GM06990 (cell line): ENCODE data around the gene RAD50.

Experiments
- DNase-seq: peaks from one replicate; pipeline ENCODE4 v3.0.0-alpha.2; 2011; ENCODE audit not compliant: insufficient read length; ENCODE audit errors: extremely low read depth
- H3K27me3 ChIP-seq: replicated peaks from 2 replicates; pipeline ENCODE4 v1.6.0; 2011; ENCODE audit warnings: low read length; ENCODE audit not compliant: control insufficient read depth, insufficient read depth
- H3K36me3 ChIP-seq: 2 replicates; pipeline ENCODE4 v1.5.1; 2011; ENCODE audit warnings: low read length; ENCODE audit not compliant: control insufficient read depth, insufficient read depth
- H3K4me3 ChIP-seq: replicated peaks from 2 replicates; pipeline ENCODE4 v1.5.1; 2011; ENCODE audit warnings: low read depth, mild to moderate bottlenecking, control low read depth, low read length
- TF ChIP-seq, protein P1 (sequence below): IDR thresholded peaks from 2 replicates; pipeline ENCODE4 v1.5.1; 2011; ENCODE audit warnings: low read length, control low read depth, mild to moderate bottlenecking, inconsistent platforms; ENCODE audit not compliant: insufficient read depth, poor library complexity, severe bottlenecking

RAD50 gene

DNA sequence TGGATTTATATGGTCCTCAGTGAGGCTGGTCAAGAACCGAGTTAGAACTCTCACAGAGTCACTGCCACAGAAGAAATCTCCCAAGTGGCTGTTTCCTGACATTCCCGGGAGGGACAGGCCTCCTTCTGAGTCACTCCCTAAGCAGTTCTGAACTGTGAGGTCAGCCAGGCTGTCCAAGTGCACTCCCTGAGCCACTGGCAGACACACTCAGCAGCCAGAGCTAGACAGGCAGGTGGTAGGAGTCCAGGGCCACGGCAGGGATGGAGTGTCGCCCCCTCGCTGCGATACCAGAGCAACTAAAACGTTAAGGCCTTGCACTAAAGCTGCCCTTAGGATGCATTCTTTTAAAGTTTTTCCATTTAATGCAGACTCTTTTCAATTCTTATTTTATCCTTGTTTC is 120.4 kb downstream of the RAD50 start:
- Histone ChIP-seq H3K27me3 (no peaks in the 10 kb centered on the region), H3K4me3 (no peak overlapping the region), H3K36me3 (no peaks in the 10 kb centered on the region)
- TF ChIP-seq, protein P1, sequence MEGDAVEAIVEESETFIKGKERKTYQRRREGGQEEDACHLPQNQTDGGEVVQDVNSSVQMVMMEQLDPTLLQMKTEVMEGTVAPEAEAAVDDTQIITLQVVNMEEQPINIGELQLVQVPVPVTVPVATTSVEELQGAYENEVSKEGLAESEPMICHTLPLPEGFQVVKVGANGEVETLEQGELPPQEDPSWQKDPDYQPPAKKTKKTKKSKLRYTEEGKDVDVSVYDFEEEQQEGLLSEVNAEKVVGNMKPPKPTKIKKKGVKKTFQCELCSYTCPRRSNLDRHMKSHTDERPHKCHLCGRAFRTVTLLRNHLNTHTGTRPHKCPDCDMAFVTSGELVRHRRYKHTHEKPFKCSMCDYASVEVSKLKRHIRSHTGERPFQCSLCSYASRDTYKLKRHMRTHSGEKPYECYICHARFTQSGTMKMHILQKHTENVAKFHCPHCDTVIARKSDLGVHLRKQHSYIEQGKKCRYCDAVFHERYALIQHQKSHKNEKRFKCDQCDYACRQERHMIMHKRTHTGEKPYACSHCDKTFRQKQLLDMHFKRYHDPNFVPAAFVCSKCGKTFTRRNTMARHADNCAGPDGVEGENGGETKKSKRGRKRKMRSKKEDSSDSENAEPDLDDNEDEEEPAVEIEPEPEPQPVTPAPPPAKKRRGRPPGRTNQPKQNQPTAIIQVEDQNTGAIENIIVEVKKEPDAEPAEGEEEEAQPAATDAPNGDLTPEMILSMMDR: no peak
- no peak for DNase-seq

DNA sequence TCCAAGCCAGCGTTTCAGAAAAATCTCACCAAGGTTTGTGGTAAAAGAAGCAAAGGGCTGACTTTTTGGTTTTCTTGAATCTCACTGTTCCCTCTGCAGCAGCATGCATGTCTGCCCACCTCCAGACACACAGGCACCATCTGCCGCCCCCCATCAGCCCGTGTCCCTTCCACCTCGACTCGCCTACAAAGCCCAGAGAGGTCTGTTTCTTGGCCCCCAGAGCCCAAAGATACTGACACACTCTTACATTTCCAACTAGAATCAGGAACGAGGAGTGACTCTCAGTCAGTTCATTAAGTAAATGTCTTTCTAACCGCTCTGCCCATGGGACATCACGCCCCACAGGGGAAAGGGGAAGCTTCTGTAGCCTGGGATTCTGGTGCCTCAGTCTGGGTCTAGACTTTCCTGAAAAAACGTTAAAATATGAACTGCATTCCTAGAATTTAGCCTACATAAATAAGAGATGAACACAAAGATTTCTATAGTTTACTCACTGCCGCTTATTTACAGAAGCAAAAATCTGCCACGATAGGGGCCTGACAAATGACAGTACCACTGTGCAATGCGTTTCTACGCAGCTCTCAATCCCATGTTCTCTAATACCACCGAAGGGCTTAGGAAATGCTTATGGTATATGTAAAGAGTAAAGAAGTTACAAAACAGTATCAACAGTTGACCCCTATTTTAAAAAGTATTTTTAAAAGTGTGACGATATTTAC is 121.1 kb downstream of the RAD50 start:
- Histone ChIP-seq H3K4me3 (no peak overlapping the region), H3K36me3 (no peaks in the 10 kb centered on the region), H3K27me3 (no peaks in the 10 kb centered on the region)
- no peak for DNase-seq
- TF ChIP-seq, protein P1: no peak

DNA sequence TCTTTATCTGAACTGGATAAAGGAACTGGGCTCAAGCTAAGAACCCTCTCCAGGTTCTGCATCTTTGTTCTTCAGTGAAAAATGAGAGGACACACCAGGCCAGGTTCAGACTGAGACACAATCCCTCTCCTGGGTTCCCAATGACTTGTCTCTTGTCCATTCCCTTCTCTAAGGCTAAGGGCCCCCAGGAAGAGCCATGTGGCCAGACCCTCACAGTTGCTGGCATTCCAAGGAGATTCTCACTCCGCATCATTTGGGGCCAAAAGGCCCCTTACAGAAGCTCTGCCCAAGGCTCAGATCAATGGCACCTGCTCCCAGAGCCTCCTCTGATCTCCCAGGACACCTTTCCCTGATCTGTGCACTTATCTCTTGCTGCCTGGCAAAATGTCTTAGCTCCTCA is 122.0 kb downstream of the RAD50 start:
- no peaks in the 10 kb centered on the region for H3K27me3 ChIP-seq
- TF ChIP-seq, protein P1: no peak
- no peaks in the 10 kb centered on the region for H3K36me3 ChIP-seq
- no peak overlapping the region for H3K4me3 ChIP-seq
- no peak for DNase-seq

DNA sequence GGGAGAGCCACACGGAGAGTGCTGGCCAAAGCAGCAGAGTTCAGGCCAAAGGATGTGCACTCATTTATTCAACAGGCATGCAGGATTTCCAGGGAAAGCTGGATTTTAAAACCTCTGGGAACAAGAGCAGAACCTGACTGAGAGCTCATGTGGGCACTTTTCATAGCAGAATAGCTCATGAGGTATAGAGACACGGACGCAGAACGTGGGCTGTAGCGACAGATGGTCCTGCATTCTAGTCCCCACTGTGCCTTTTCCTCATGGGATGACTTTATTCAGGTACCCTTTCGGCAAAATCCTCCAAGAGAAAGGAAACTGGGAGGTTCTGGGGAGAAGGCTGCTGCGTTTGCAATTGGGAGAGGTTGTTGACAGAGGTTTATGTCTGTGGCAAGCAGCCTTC is 122.4 kb downstream of the RAD50 start:
- no peak for DNase-seq
- H3K27me3 ChIP-seq: no peaks in the 10 kb centered on the region
- no peak overlapping the region for H3K4me3 ChIP-seq
- H3K36me3 ChIP-seq: no peaks in the 10 kb centered on the region
- TF ChIP-seq, protein P1: no peak

DNA sequence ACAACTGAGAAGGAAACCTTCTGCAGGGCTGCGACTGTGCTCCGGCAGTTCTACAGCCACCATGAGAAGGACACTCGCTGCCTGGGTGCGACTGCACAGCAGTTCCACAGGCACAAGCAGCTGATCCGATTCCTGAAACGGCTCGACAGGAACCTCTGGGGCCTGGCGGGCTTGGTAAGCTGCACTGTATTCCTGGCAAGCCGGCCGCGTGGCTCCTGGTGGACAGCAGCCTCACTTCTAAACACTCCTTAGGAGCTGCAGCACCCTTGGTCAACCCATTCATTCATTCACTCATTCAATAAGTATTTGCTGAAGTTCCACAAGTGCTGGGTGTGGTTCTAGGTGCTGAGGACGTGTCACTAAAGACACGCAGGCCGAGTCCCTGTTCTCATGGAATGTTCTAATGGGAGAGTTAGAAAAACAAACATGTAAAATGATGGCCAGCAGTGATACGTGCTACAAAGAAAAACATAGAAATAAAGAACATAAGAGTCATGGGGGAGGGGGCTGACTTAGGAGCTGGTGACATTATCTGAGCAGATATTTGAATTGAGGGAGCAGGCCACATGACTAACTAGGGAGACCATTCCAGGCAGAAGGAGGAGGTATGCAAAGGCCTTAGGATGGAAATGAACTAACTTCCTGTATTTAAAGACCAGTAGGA is 123.1 kb downstream of the RAD50 start:
- no peak for DNase-seq
- Histone ChIP-seq H3K36me3 (no peaks in the 10 kb centered on the region), H3K4me3 (no peak overlapping the region), H3K27me3 (no peaks in the 10 kb centered on the region)
- TF ChIP-seq, protein P1: no peak
